Left lung (tissue), 10 donors: ENCODE results near the gene SNRK. TPM values are rescaled to one million over a fixed set of nuclear protein-coding genes. Genes with fewer than 3 reads are reported as not detected.

ENCODE experiments used
- ATAC-seq: fragments of 200-7000 bp; cut with Tn5 transposase; one replicate; pipeline ENCODE4 v1.9.1; 2020; ENCODE audit warnings: moderate library complexity
- DNase-seq, 4 donors: peaks; one replicate each; pipeline ENCODE4 v3.0.0-alpha.2; 2013 to 2020
- H3K27ac ChIP-seq, 2 donors: fragments of 200-600 bp; sonication (generic) in 1 of 2; one replicate each; pipeline versions ENCODE4 v1.5.0 to v1.8.0; 2020 to 2021
- H3K27me3 ChIP-seq, 2 donors: fragments of 200-600 bp; sonication (generic) in 1 of 2; one replicate each; pipeline versions ENCODE4 v1.5.0 to v1.8.0; 2020 to 2021
- H3K36me3 ChIP-seq, 2 donors: fragments of 200-600 bp; sonication (generic) in 1 of 2; one replicate each; pipeline versions ENCODE4 v1.5.0 to v1.8.0; 2020 to 2021
- H3K4me1 ChIP-seq, 2 donors: fragments of 200-600 bp; one replicate each; pipeline ENCODE4 v1.8.0; 2021
- H3K4me3 ChIP-seq, 2 donors: fragments of 200-600 bp; sonication (generic) in 1 of 2; one replicate each; pipeline versions ENCODE4 v1.5.0 to v1.8.0; 2020 to 2021; ENCODE audit warnings: mild to moderate bottlenecking in 1 of 2
- H3K9me3 ChIP-seq, 2 donors: fragments of 200-600 bp; sonication (generic) in 1 of 2; one replicate each; pipeline versions ENCODE4 v1.5.0 to v1.8.0; 2020 to 2021
- intact Hi-C, 2 donors: fragments of 100-400 bp; cut with DNase I; formaldehyde crosslinking; loops; one replicate each; pipeline versions ENCODE4 v1.11.2 to v1.14.2; 2022
- polyA plus RNA-seq, 6 donors: library from polyadenylated mRNA; unstranded; fragments of 120-200 nt; gene quantifications; one replicate each; pipeline ENCODE4 v1.2.1, GENCODE V29; 2013; ENCODE audit not compliant: insufficient read length in 6 of 6
- total RNA-seq, 2 donors: library from RNA; stranded (reverse); fragmentation: NEBNext Ultra II Directional; extraction: Animal tissue kit (Norgen Biotek cat#: 25700); gene quantifications; one replicate each; pipeline ENCODE4 v1.2.1, GENCODE V29; 2021
- TF ChIP-seq, protein P1 (sequence below), 2 donors: fragments of 200-600 bp; sonication (generic) in 1 of 2; IDR thresholded peaks; one replicate each; pipeline versions ENCODE4 v1.5.0 to v1.8.0; 2021; ENCODE audit warnings: antibody characterized with exemption in 2 of 2
- donor health status: DM: no; HTN: yes; CAD: no.
- donor health status: DM: no; HTN: no; CAD: no.

SNRK gene
- total and polyA plus RNA-seq, 8 donors = 29.5 to 72.3 (median 64.7) TPM

DNA sequence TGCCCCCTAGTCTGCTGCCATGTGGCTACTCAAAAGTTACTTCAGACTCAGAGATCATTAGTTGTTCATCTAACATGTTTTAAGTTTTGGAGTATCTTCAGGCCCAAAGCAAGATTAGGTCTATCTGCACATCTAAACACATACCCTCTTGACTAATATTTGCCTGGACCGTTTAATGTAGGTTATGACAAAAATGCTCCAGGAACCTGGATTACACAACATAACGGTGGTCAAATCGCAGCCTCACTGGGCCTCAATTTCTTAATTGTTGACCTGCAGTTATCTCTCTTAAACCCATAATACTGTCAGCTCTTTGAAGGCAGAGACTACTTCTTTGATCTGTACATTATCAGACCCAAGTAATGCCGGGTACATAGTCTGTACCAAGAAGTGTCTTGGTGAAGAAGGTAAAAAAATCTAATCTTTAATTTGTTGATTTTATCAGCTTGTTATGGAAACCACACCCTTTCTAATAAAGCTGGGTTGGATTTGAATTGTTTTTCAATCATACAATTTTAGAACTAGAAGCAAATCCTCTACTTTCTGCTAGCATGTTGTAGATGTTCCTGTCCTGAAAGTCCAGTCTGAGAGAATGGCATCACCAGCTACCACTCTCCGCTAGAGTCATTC lies 3.6 kb downstream of the SNRK start:
- TF ChIP-seq, protein P1, sequence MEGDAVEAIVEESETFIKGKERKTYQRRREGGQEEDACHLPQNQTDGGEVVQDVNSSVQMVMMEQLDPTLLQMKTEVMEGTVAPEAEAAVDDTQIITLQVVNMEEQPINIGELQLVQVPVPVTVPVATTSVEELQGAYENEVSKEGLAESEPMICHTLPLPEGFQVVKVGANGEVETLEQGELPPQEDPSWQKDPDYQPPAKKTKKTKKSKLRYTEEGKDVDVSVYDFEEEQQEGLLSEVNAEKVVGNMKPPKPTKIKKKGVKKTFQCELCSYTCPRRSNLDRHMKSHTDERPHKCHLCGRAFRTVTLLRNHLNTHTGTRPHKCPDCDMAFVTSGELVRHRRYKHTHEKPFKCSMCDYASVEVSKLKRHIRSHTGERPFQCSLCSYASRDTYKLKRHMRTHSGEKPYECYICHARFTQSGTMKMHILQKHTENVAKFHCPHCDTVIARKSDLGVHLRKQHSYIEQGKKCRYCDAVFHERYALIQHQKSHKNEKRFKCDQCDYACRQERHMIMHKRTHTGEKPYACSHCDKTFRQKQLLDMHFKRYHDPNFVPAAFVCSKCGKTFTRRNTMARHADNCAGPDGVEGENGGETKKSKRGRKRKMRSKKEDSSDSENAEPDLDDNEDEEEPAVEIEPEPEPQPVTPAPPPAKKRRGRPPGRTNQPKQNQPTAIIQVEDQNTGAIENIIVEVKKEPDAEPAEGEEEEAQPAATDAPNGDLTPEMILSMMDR (IDR thresholded peaks at IDR 0.05) = no peak
- DNase-seq (no peak), ATAC-seq (no peak)
- peaks cover 21 to 89% of the 10 kb centered on the region in 2 donors for H3K4me1 ChIP-seq
- no peaks in the 10 kb centered on the region for H3K9me3 ChIP-seq
- intact Hi-C loops = loop anchor here in 1 of 2 donors (10.0 kb wide), 1 partner anchor 115 kb away; no protein-coding TSS in a partner anchor
- no peaks in the 10 kb centered on the region for H3K27me3 ChIP-seq
- H3K36me3 ChIP-seq = peaks cover 0 to 5% of the 10 kb centered on the region in 2 donors
- peak overlapping the region in 1 of 2 donors; percentile 63 for H3K4me3 ChIP-seq
- H3K27ac ChIP-seq = peak overlapping the region in 1 of 2 donors; percentile 93

DNA sequence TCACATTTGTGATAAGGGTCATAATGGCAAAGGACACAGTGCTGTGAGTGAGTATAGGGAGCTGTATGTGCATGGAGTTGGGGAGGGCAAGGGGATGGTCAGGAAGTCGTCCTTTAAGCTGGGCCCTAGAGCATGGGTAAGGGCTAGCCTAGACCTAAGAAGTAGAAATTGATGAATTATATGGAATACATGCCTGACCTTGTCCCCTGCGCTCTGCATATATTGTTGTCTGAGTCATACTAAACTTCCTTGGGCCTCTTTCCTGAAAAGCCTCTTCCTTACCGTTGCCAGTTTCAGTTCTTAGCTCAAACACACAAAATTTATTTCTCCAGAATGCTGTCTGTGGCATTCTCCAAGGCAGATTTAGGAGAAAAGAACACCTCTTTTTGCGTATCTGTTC lies 4.6 kb downstream of the SNRK start:
- Histone ChIP-seq H3K9me3 (no peaks in the 10 kb centered on the region), H3K4me3 (peak overlapping the region in 1 of 2 donors; percentile 63), H3K4me1 (peaks cover 27 to 90% of the 10 kb centered on the region in 2 donors), H3K36me3 (peaks cover 0 to 5% of the 10 kb centered on the region in 2 donors), H3K27me3 (no peaks in the 10 kb centered on the region), H3K27ac (peak overlapping the region in 1 of 2 donors; percentile 93)
- ATAC-seq (no peak), DNase-seq (no peak)
- TF ChIP-seq, protein P1 (IDR thresholded peaks at IDR 0.05) = no peak
- intact Hi-C loops = loop anchor here in 1 of 2 donors (10.0 kb wide), 1 partner anchor 116 kb away; no protein-coding TSS in a partner anchor

DNA sequence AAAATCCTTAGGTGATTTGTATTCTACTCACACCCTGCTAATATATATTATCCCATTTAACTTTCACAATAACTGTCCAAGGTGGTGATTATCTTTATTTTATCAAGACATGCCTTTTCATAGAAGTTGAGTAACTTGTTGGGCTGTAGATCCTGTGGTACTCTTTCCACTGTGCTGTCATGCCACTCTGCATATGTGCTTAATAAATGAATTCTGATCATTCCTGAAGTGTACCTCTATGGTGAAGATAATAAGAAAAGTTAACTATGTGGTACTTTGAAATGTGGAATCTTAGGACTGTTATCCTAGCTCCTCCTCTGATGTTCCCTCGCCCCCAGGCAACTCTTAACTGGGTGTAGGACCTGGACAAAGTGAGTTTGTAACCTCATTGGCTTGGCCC lies 5.2 kb downstream of the SNRK start:
- no peak for ATAC-seq
- Histone ChIP-seq H3K9me3 (no peaks in the 10 kb centered on the region), H3K36me3 (peaks cover 0 to 5% of the 10 kb centered on the region in 2 donors), H3K27me3 (no peaks in the 10 kb centered on the region), H3K27ac (peak overlapping the region in 1 of 2 donors; percentile 93), H3K4me1 (peaks cover 27 to 93% of the 10 kb centered on the region in 2 donors), H3K4me3 (no peak overlapping the region)
- DNase-seq = no peak
- TF ChIP-seq, protein P1 (IDR thresholded peaks at IDR 0.05) = no peak
- intact Hi-C loops = loop anchor here in 1 of 2 donors (10.0 kb wide), 1 partner anchor 117 kb away; no protein-coding TSS in a partner anchor

DNA sequence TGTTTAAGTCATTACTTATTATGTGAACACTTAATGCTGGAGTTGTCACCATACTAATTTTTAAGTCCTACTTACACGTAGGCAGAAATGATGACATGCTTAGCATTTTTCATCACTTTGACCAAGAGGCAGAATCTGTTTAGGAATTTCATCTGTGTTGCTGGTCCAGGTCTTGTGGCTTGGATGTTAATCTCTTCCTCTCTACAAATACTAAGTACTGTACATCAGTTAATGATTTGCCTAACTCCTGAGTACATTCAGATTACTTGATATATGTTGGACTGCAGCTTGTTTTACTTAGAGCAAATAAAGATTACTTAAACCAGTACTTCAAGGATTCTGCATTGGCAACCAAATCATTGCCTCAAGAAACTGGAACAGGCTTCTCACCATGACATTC lies 8.6 kb downstream of the SNRK start:
- Histone ChIP-seq H3K9me3 (no peaks in the 10 kb centered on the region), H3K27me3 (no peaks in the 10 kb centered on the region), H3K27ac (no peak overlapping the region), H3K4me1 (peaks cover 20 to 100% of the 10 kb centered on the region in 2 donors), H3K36me3 (peaks cover 0 to 5% of the 10 kb centered on the region in 2 donors), H3K4me3 (no peak overlapping the region)
- intact Hi-C loops = loop anchor here in 1 of 2 donors (10.0 kb wide), 1 partner anchor 120 kb away; no protein-coding TSS in a partner anchor
- DNase-seq (no peak), ATAC-seq (peak; percentile 58)
- TF ChIP-seq, protein P1 (IDR thresholded peaks at IDR 0.05) = no peak

DNA sequence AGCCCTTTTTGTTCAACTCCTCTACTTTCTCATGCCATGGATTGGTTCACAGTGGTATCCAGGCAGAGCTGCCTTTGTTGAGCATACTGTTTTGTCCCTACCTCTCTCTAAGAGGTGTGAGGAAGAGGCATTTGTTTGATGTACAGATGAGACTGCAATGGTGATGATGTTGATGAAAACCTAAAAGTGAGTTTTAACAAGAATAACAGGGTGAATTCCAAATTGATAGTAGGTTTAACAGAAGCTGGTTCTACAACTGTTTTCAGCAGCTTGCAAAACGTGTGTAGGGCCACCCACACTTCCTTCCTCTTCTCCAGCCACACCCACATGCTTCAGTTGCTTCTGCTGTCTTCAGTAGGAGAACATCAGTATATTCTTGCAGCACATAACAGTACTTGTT lies 10.2 kb downstream of the SNRK start:
- Histone ChIP-seq H3K36me3 (peaks cover 0 to 5% of the 10 kb centered on the region in 2 donors), H3K4me1 (peaks cover 14 to 98% of the 10 kb centered on the region in 2 donors), H3K9me3 (no peaks in the 10 kb centered on the region), H3K27me3 (no peaks in the 10 kb centered on the region), H3K4me3 (no peak overlapping the region), H3K27ac (peak overlapping the region in 1 of 2 donors; percentile 66)
- intact Hi-C loops = loop anchor here in 1 of 2 donors (10.0 kb wide), 1 partner anchor 122 kb away; no protein-coding TSS in a partner anchor
- peak in 1 of 4 donors; percentile 60 for DNase-seq
- ATAC-seq = peak; percentile 76
- TF ChIP-seq, protein P1 (IDR thresholded peaks at IDR 0.05) = no peak
